Brain microvascular endothelial cell (primary cell): ENCODE results near the gene MLLT10.

Experiments used
- DNase-seq: peaks from one replicate; pipeline ENCODE4 v3.0.0-alpha.2; 2020
- H3K27ac ChIP-seq: fragments of 250-450 bp; sonication (Bioruptor Pico); 2 replicates; pipeline ENCODE4 v1.5.1; 2020; ENCODE audit warnings: mild to moderate bottlenecking, moderate library complexity
- H3K27me3 ChIP-seq: fragments of 250-450 bp; sonication (Bioruptor Pico); replicated peaks from 2 replicates; pipeline ENCODE4 v1.5.1; 2020; ENCODE audit warnings: mild to moderate bottlenecking
- H3K36me3 ChIP-seq: fragments of 250-450 bp; sonication (Bioruptor Pico); replicated peaks from 2 replicates; pipeline ENCODE4 v1.5.1; 2020; ENCODE audit warnings: mild to moderate bottlenecking
- H3K4me3 ChIP-seq: 2 replicates; pipeline ENCODE4 v1.5.1; 2011; ENCODE audit warnings: low read depth, mild to moderate bottlenecking, control low read depth, low read length, moderate library complexity
- in situ Hi-C: cut with HindIII; loops from 2 replicates; pipeline ENCODE4 v1.10.0; 2017; ENCODE audit warnings: low sequenced_read_pairs, low pct_ligation_motif_present
- TF ChIP-seq, protein P1 (sequence below): IDR thresholded peaks from 2 replicates; pipeline ENCODE4 v1.5.1; 2011; ENCODE audit warnings: low read depth, mild to moderate bottlenecking, moderate library complexity, low read length, control low read depth, inconsistent platforms; ENCODE audit errors: missing control alignments

Gene MLLT10

DNA sequence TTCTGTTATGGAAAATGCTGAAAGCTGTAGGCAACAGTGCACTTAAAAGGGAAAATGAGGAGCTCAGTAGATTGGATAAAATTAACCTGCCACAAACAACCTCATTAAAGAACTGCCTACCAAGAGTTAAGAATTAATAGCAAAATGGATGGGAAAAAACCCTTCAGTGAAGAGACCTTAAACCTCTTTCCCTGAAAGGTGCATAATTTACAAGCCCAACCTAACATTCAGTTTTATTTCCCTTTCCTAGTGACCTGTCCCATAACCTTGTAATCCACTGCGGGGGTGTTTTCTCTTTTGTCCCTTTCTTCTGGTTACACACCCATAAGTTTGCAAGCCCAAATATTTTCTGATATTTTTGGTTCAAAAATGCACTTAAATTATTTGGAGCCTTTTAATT, 30.5 kb upstream of the MLLT10 start:
- TF ChIP-seq, protein P1, sequence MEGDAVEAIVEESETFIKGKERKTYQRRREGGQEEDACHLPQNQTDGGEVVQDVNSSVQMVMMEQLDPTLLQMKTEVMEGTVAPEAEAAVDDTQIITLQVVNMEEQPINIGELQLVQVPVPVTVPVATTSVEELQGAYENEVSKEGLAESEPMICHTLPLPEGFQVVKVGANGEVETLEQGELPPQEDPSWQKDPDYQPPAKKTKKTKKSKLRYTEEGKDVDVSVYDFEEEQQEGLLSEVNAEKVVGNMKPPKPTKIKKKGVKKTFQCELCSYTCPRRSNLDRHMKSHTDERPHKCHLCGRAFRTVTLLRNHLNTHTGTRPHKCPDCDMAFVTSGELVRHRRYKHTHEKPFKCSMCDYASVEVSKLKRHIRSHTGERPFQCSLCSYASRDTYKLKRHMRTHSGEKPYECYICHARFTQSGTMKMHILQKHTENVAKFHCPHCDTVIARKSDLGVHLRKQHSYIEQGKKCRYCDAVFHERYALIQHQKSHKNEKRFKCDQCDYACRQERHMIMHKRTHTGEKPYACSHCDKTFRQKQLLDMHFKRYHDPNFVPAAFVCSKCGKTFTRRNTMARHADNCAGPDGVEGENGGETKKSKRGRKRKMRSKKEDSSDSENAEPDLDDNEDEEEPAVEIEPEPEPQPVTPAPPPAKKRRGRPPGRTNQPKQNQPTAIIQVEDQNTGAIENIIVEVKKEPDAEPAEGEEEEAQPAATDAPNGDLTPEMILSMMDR, result no peak

DNA sequence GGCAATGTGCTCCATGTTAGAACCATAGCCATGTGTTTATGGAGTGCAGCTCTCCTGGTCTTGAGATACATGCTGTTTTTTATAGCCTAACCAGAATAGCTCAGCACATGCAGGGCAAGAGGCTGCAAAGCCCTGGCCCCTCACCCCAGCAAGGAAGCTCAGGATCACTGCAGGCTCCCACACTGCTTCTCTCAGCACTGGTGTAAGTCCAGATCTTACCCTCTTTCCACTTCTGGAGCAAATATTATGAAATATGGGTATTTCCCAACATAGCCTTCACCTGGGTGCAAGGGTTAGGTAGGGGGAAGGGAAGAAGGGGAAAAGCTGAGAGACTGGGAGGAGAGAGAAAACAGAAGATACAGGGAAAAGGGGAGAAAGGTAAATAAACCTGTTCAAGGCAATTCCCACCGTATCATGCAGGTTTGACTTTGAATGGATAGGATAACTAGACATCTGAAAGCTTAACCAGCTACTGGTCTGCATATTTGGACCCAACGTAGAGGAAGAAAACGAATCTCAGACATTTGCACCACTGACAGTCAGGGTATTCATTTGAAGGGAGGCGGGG, 28.2 kb upstream of the MLLT10 start:
- H3K27me3 ChIP-seq, result no peaks in the 10 kb centered on the region
- in situ Hi-C loops, result loop anchor here (25.0 kb wide), 2 partner anchors 218 to 432 kb away; no protein-coding TSS in a partner anchor
- no peak overlapping the region for H3K4me3 ChIP-seq
- no peaks in the 10 kb centered on the region for H3K36me3 ChIP-seq
- no peak for DNase-seq
- no peak overlapping the region for H3K27ac ChIP-seq
- TF ChIP-seq, protein P1, result no peak

More for the DNA sequence above, 30.5 kb upstream of the MLLT10 start:
- Histone ChIP-seq H3K27ac (no peak overlapping the region), H3K36me3 (no peaks in the 10 kb centered on the region), H3K4me3 (no peak overlapping the region), H3K27me3 (no peaks in the 10 kb centered on the region)
- in situ Hi-C loops, result loop anchor here (25.0 kb wide), 2 partner anchors 216 to 434 kb away; no protein-coding TSS in a partner anchor
- DNase-seq, result no peak

DNA sequence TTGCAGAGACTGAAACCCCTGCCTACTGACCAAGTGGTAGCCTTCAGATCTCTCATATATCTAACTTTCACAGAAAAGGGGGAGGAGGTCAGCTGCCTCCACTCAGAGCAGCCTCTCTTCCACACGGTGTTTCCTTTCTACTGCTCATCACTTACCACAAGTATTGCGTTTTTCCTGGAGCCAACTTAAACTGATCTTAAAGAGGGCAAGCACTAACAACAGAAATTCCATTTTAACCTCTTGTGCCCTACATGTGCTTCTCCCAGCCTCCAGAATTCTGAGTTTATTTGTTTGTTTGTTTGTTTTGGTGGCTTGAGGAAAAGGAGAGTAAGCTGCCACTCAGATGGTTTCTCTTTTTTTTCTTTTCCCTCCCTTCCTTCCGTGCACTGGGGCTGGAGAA, 27.7 kb upstream of the MLLT10 start:
- TF ChIP-seq, protein P1, result no peak
- Histone ChIP-seq H3K36me3 (no peaks in the 10 kb centered on the region), H3K4me3 (no peak overlapping the region), H3K27ac (no peak overlapping the region), H3K27me3 (no peaks in the 10 kb centered on the region)
- no peak for DNase-seq
- in situ Hi-C loops, result loop anchor here (25.0 kb wide), 2 partner anchors 219 to 431 kb away; no protein-coding TSS in a partner anchor

DNA sequence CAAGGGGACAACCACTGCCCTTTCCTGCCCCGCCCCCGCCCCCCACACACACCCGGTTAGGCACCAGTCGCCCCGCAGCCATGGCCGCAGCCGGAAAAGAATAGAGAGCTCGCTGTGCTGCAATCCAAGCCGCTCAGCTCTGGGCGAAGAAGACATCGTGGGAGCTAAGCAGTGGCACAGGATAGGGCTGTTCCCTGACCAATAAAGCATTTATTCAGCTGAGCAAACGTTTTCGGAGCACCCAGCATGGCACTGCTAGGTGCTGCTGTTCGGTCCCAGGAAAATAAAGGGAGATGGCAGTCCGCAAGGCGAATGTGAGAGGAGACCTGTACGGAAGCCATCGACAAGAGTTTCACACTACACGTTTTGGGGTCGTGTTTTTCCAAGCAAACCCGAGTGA, 26.9 kb upstream of the MLLT10 start:
- Histone ChIP-seq H3K4me3 (no peak overlapping the region), H3K27ac (no peak overlapping the region), H3K36me3 (no peaks in the 10 kb centered on the region), H3K27me3 (no peaks in the 10 kb centered on the region)
- no peak for DNase-seq
- TF ChIP-seq, protein P1, result no peak
- in situ Hi-C loops, result loop anchor here (25.0 kb wide), 2 partner anchors 220 to 430 kb away; no protein-coding TSS in a partner anchor

DNA sequence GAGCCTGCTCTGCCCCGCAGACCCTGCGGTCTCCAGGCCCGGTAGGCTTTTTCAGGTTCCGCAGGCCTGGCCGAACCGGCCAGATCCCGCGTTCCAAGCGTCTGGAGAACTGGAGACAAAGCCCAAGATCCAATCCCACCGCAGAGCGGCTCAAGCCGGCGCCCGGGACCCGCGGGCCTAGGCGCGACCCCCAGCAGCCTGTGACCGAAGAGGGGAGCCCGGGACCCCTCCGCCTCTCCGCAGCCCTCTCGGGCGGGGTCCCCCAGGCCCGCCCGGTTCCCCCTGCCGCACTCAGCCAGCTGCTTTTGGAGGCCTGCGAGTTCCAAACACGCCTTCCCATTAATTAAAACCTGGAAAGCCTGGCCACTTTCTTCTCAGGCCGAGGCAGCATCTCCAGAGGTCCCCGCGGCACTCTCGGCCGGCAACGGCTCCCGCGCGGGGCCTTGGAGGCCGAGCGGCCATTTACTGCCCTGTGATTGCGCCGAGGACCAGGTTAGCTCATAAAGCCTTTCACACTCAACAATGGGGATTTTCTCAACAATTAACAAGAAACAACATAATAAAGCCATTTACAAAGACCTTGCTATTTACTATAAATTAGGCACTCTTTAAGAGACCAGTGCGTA, 25.2 kb upstream of the MLLT10 start:
- no peaks in the 10 kb centered on the region for H3K27me3 ChIP-seq
- no peak overlapping the region for H3K27ac ChIP-seq
- in situ Hi-C loops, result loop anchor here (25.0 kb wide), 2 partner anchors 222 to 428 kb away; no protein-coding TSS in a partner anchor
- no peak for DNase-seq
- H3K4me3 ChIP-seq, result no peak overlapping the region
- TF ChIP-seq, protein P1, result no peak
- no peaks in the 10 kb centered on the region for H3K36me3 ChIP-seq
